Thoracic aorta endothelial cell (primary cell): ENCODE data around the gene ADAD1. TPM values are rescaled to one million over a fixed set of nuclear protein-coding genes. Genes with fewer than 3 reads are reported as not detected.

Experiments used
- total RNA-seq: library from RNA; depleted of rRNA; stranded (reverse); fragments of >200 nt; gene quantifications from 2 replicates; pipeline ENCODE4 v1.2.3, GENCODE V29; 2012

ADAD1 gene
- total RNA-seq: not detected in 2 replicates

DNA sequence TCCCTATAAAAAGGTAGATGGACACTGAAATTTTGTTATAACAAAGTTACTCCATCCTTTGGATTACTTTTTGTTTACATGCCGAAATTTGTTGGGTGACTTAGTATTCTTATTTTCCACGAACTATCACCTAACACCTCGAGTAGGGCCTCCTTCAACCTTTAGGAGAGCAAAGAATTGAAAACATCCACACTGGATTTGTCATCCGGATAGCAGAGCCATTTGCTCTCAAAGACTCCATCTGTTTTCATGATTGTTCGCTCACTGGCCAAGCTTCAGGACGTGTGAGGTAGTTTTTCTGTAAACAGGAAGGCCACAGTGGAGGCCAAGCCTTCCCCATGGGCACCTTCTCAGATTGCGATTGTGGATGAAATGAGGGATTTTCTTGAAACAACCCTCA lies at the start of gene ADAD1:
Gene ADAD1 (plus strand): TSS at position 301 of the 400 bp plus-strand sequence. CDS start 1,059 bp downstream, outside the sequence.

DNA sequence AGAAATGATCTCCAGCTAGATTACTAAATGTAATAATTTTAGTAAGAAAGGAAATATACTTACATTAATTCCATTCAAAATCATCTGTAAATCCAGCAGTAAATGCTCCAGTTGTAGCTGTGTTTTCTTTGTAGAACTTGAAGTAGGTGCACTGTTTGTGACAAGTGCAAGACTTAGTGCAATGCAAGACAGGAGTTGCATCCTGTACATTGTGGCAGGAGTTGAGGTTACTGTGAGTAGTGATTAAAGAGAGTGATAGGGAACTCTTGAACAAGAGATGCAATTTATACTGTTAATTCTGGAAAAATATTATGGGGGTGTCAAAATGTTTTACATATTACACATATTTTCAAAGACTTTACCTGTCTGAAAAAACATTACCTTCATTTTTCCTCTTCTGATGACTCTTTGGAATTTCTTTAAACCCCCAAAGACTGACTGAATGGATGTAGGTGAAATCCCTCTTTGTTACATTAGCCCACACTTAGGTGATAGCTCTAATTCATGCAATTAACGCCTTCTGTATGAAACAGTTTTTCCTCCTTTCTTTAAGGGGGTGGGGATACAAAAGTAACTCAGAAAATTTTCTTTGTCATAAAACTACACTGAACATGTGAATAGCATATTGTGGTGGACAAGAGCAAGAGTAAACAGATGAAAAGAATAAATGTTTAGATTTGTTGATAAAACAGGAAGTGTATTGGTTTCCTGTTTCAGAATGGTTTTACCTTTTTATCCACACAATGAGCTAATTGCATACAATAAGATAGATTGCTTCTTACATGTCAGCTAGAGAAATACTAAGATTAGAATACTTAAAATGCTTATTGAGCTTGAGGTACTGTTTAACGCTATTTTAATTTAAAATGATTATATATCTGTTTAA lies 77.7 kb downstream of the ADAD1 start, which contains the start of gene IL2:
Gene IL2 (minus strand): TSS at position 495 of the 886 bp plus-strand sequence. CDS start 285 bp downstream, at position 210.

Other genes with a start within 250 kb of the ADAD1 start
- 101 and 114 TPM in 2 replicates for gene BLTP1, start 226.7 kb upstream of the ADAD1 start, total RNA-seq
- gene IL2, start 77.7 kb downstream of the ADAD1 start, total RNA-seq: not detected in 2 replicates
- not detected in 2 replicates for gene IL21, start 242.1 kb downstream of the ADAD1 start, total RNA-seq